SK-N-MC (cell line): Measurements from ENCODE around the gene PDCD7.

ENCODE experiments used
- EZH2 ChIP-seq: fragments of 200-600 bp; sonication (generic); IDR thresholded peaks from one replicate; pipeline ENCODE4 v1.6.1; 2017; ENCODE audit warnings: antibody characterized with exemption
- FOXP2 ChIP-seq: optimal IDR thresholded peaks from 2 replicates; pipeline ENCODE3; 2011; ENCODE audit warnings: mild to moderate bottlenecking, moderate library complexity; ENCODE audit not compliant: insufficient read depth; ENCODE audit errors: extremely low read length, control extremely low read depth
- POLR2AphosphoS5 ChIP-seq: IDR thresholded peaks from 2 replicates; pipeline ENCODE4 v1.6.1; 2012; ENCODE audit warnings: mild to moderate bottlenecking, low read depth, low read length, borderline replicate concordance

DNA sequence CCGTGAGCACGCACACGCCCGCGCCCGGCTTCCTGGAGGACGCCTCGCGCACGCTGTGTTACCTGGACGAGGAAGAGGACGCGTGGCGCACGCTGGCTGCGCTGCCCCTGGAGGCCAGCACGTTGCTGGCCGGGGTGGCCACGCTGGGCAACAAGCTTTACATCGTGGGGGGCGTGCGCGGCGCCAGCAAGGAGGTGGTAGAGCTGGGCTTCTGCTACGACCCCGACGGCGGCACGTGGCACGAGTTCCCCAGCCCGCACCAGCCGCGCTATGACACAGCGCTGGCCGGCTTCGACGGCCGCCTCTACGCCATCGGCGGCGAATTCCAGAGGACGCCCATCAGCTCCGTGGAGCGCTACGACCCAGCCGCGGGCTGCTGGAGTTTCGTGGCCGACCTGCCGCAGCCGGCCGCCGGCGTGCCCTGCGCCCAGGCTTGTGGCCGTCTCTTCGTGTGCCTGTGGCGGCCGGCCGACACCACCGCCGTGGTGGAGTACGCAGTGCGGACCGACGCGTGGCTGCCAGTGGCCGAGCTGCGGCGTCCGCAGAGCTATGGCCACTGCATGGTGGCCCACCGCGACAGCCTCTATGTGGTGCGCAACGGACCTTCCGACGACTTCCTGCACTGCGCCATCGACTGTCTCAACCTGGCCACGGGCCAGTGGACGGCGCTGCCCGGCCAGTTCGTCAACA lies 56.2 kb downstream of the PDCD7 start:
- TF ChIP-seq EZH2 = no peak
- TF ChIP-seq POLR2AphosphoS5 = no peak
- no peak for TF ChIP-seq FOXP2
